H9 (cell line): ENCODE results near the gene SUPT3H. TPM values are rescaled to one million over a fixed set of nuclear protein-coding genes. Genes with fewer than 3 reads are reported as not detected.

Source experiments
- DNase-seq: peaks from one replicate; pipeline ENCODE4 v3.0.0-alpha.2; 2017
- H2AFZ ChIP-seq: one replicate; pipeline ENCODE4 v1.6.1; 2013; ENCODE audit warnings: mild to moderate bottlenecking, low read length, control low read depth, moderate library complexity
- H2AK5ac ChIP-seq: 2 replicates; pipeline ENCODE4 v1.6.1; 2013; ENCODE audit warnings: low read length, control low read depth, mixed read lengths; ENCODE audit not compliant: insufficient read length
- H2BK120ac ChIP-seq: one replicate; pipeline ENCODE4 v1.6.1; 2013; ENCODE audit warnings: low read depth, mild to moderate bottlenecking, low read length, control low read depth, inconsistent platforms; ENCODE audit not compliant: poor library complexity, severe bottlenecking
- H2BK12ac ChIP-seq: 2 replicates; pipeline ENCODE4 v1.6.1; 2013; ENCODE audit warnings: low read length, control low read depth, mixed read lengths, low read depth; ENCODE audit not compliant: insufficient read length
- H2BK15ac ChIP-seq: 2 replicates; pipeline ENCODE4 v1.6.1; 2013; ENCODE audit warnings: low read depth, low read length, control low read depth
- H2BK20ac ChIP-seq: one replicate; pipeline ENCODE4 v1.6.1; 2013; ENCODE audit warnings: low read depth, mild to moderate bottlenecking, low read length, control low read depth, inconsistent platforms; ENCODE audit not compliant: poor library complexity, severe bottlenecking
- H2BK5ac ChIP-seq: 2 replicates; pipeline ENCODE4 v1.6.1; 2013; ENCODE audit warnings: low read length, control low read depth, mixed read lengths; ENCODE audit not compliant: insufficient read length
- H3K14ac ChIP-seq: 2 replicates; pipeline ENCODE4 v1.6.1; 2013; ENCODE audit warnings: low read length, control low read depth; ENCODE audit not compliant: insufficient read depth
- H3K18ac ChIP-seq: 2 replicates; pipeline ENCODE4 v1.6.1; 2013; ENCODE audit warnings: low read depth, mild to moderate bottlenecking, mixed read lengths, low read length, control low read depth; ENCODE audit not compliant: insufficient read length
- H3K23ac ChIP-seq: 2 replicates; pipeline ENCODE4 v1.6.1; 2013; ENCODE audit warnings: low read length, control low read depth, mixed read lengths, low read depth; ENCODE audit not compliant: insufficient read length
- H3K23me2 ChIP-seq: 2 replicates; pipeline ENCODE4 v1.6.1; 2013; ENCODE audit warnings: low read depth, mild to moderate bottlenecking, mixed read lengths, low read length, control low read depth; ENCODE audit not compliant: insufficient read length, poor library complexity, severe bottlenecking
- H3K27ac ChIP-seq: 2 replicates; pipeline ENCODE4 v1.5.1; 2013; ENCODE audit warnings: low read length, control low read depth, mixed read lengths, low read depth; ENCODE audit not compliant: insufficient read length
- H3K27me3 ChIP-seq: 2 replicates; pipeline ENCODE4 v1.6.1; 2013; ENCODE audit warnings: low read length, control low read depth, inconsistent platforms; ENCODE audit not compliant: insufficient read depth
- H3K4ac ChIP-seq: 2 replicates; pipeline ENCODE4 v1.6.1; 2013; ENCODE audit warnings: low read depth, mild to moderate bottlenecking, control low read depth, inconsistent platforms, low read length, moderate library complexity
- H3K4me1 ChIP-seq: 2 replicates; pipeline ENCODE4 v1.6.1; 2013; ENCODE audit warnings: low read length, control low read depth, inconsistent platforms; ENCODE audit not compliant: insufficient read depth
- H3K4me2 ChIP-seq: 2 replicates; pipeline ENCODE4 v1.6.1; 2013; ENCODE audit warnings: low read length, control low read depth, mixed read lengths; ENCODE audit not compliant: insufficient read length, insufficient read depth
- H3K56ac ChIP-seq: 2 replicates; pipeline ENCODE4 v1.6.1; 2013; ENCODE audit warnings: low read depth, mild to moderate bottlenecking, mixed read lengths, low read length, control low read depth; ENCODE audit not compliant: insufficient read length
- H3K79me1 ChIP-seq: 2 replicates; pipeline ENCODE4 v1.6.1; 2013; ENCODE audit warnings: low read depth, mild to moderate bottlenecking, moderate library complexity, low read length, control low read depth, inconsistent platforms; ENCODE audit not compliant: insufficient read depth, poor library complexity, severe bottlenecking
- H3K79me2 ChIP-seq: 2 replicates; pipeline ENCODE4 v1.6.1; 2013; ENCODE audit warnings: low read length, control low read depth, inconsistent platforms; ENCODE audit not compliant: insufficient read depth
- H3K9ac ChIP-seq: 2 replicates; pipeline ENCODE4 v1.6.1; 2013; ENCODE audit warnings: low read length, control low read depth, mixed read lengths; ENCODE audit not compliant: insufficient read length; ENCODE audit errors: extremely low read depth
- H3K9me3 ChIP-seq: one replicate; pipeline ENCODE4 v1.6.1; 2013; ENCODE audit warnings: low read depth, low read length, inconsistent platforms; ENCODE audit not compliant: control insufficient read depth
- H3T11ph ChIP-seq: one replicate; pipeline ENCODE4 v1.6.1; 2013; ENCODE audit warnings: mild to moderate bottlenecking, low read length, control low read depth, inconsistent platforms
- H4K20me1 ChIP-seq: one replicate; pipeline ENCODE4 v1.6.1; 2013; ENCODE audit not compliant: control insufficient read depth, insufficient read length, insufficient read depth
- H4K5ac ChIP-seq: 2 replicates; pipeline ENCODE4 v1.6.1; 2013; ENCODE audit warnings: low read depth, mild to moderate bottlenecking, mixed read lengths, low read length, control low read depth; ENCODE audit not compliant: insufficient read length
- H4K8ac ChIP-seq: replicated peaks from 2 replicates; pipeline ENCODE4 v1.6.1; 2013; ENCODE audit warnings: low read length, control low read depth, mixed read lengths, low read depth; ENCODE audit not compliant: insufficient read length
- H4K91ac ChIP-seq: 2 replicates; pipeline ENCODE4 v1.6.1; 2013; ENCODE audit warnings: low read depth, mild to moderate bottlenecking, moderate library complexity, mixed read lengths, low read length, control low read depth; ENCODE audit not compliant: insufficient read length
- H3K27ac Mint-ChIP-seq, 3 experiments: 2 replicates in 2 of 3; 3 replicates in 1 of 3; pipeline ENCODE4 v1.8.0; 2020 to 2021; ENCODE audit warnings: mixed read lengths in 3 of 3, mild to moderate bottlenecking in 1 of 3, moderate library complexity in 1 of 3
- H3K27me3 Mint-ChIP-seq: 2 replicates; pipeline ENCODE4 v1.8.0; 2021; ENCODE audit warnings: low read depth, mild to moderate bottlenecking, moderate library complexity, mixed read lengths
- H3K36me3 Mint-ChIP-seq, 3 experiments: 2 replicates in 2 of 3; 3 replicates in 1 of 3; pipeline ENCODE4 v1.8.0; 2020 to 2021; ENCODE audit warnings: low read depth in 3 of 3, mixed read lengths in 3 of 3; ENCODE audit not compliant: insufficient read depth in 1 of 3
- H3K4me1 Mint-ChIP-seq, 2 experiments: 2 replicates each; pipeline ENCODE4 v1.8.0; 2020; ENCODE audit warnings: mixed read lengths in 2 of 2
- H3K4me3 Mint-ChIP-seq, 2 experiments: 2 replicates in 1 of 2; 3 replicates in 1 of 2; pipeline ENCODE4 v1.8.0; 2020 to 2021; ENCODE audit warnings: mild to moderate bottlenecking in 2 of 2, mixed read lengths in 2 of 2, moderate library complexity in 1 of 2
- H3K9me3 Mint-ChIP-seq, 2 experiments: 2 replicates in 1 of 2; 3 replicates in 1 of 2; pipeline ENCODE4 v1.8.0; 2020; ENCODE audit warnings: mild to moderate bottlenecking in 2 of 2, mixed read lengths in 2 of 2, moderate library complexity in 1 of 2
- CTCF ChIP-seq: fragments of 200-600 bp; sonication (generic); conservative IDR thresholded peaks from 3 replicates; pipeline ENCODE4 v1.8.0; 2021; ENCODE audit warnings: antibody characterized with exemption, mild to moderate bottlenecking
- WGBS: extraction: QIAGEN DNeasy Blood & Tissue Kit; methylation state at CpG from one replicate; pipeline ENCODE4 v1.1.7; 2013; ENCODE audit warnings: missing lambda C conversion rate, low lambda C conversion rate, mixed read lengths; ENCODE audit not compliant: insufficient read length; ENCODE audit errors: extremely low coverage; 5-methylcytosine and 5-hydroxymethylcytosine counted together
- total RNA-seq: library from RNA; stranded (reverse); gene quantifications from 2 replicates; pipeline ENCODE4 v1.2.1, GENCODE V29; 2021

Gene SUPT3H
- total RNA-seq, 1 experiment from 2014 or later, result 22.5 TPM

- H3K27me3 Mint-ChIP-seq, result no peaks in the 10 kb centered on the region; the same call in 1 of the 2 replicates
- no peak for DNase-seq
- H2BK20ac ChIP-seq, result no peak overlapping the region
- no peak overlapping the region for H3K4me2 ChIP-seq
- H3K27me3 ChIP-seq, result no peaks in the 10 kb centered on the region
- no peak overlapping the region for H3K18ac ChIP-seq
- no peaks in the 10 kb centered on the region for H3K9me3 ChIP-seq
- H2BK120ac ChIP-seq, result no peak overlapping the region
- H3K36me3 Mint-ChIP-seq, result peaks cover 0 to 2% (median under 1%) of the 10 kb centered on the region in 3 experiments; a peak in 3 of 7 replicates
- H3K9me3 Mint-ChIP-seq, result no peaks in the 10 kb centered on the region; a peak in 1 of 5 replicates
- no peak overlapping the region for H3K56ac ChIP-seq
- H3K23me2 ChIP-seq, result no peaks in the 10 kb centered on the region
- no peaks in the 10 kb centered on the region for H4K20me1 ChIP-seq
- no peak overlapping the region for H2AFZ ChIP-seq
- no peak overlapping the region for H2AK5ac ChIP-seq
- no peak overlapping the region for H3K9ac ChIP-seq
- WGBS, result no CpG with 5 or more reads among the region's 7 CpGs
- H3K4ac ChIP-seq, result no peak overlapping the region
- no peak overlapping the region for H4K5ac ChIP-seq
- no peak for TF ChIP-seq CTCF
- no peak overlapping the region for H3T11ph ChIP-seq
- H3K4me1 ChIP-seq, result no peaks in the 10 kb centered on the region
- no peak overlapping the region for H2BK12ac ChIP-seq
- H3K4me3 Mint-ChIP-seq, result no peak overlapping the region
- H4K91ac ChIP-seq, result no peak overlapping the region
- H3K27ac ChIP-seq, result no peak overlapping the region
- H3K4me1 Mint-ChIP-seq, result peaks cover 0 to 6% of the 10 kb centered on the region in 2 experiments; a peak in 2 of 4 replicates
- H2BK15ac ChIP-seq, result no peak overlapping the region
- H3K14ac ChIP-seq, result no peak overlapping the region
- H2BK5ac ChIP-seq, result no peak overlapping the region
- no peaks in the 10 kb centered on the region for H3K79me1 ChIP-seq
- H3K27ac Mint-ChIP-seq, result no peak overlapping the region
- no peaks in the 10 kb centered on the region for H3K79me2 ChIP-seq
- H3K23ac ChIP-seq, result no peak overlapping the region
- no peak overlapping the region for H4K8ac ChIP-seq
Observed at GRCh38 chr6:44789806-44790205, 587.9 kb downstream of the SUPT3H start.
